ENCODE measurements around the gene MYO1C. TPM values are rescaled to one million over a fixed set of nuclear protein-coding genes. Genes with fewer than 3 reads are reported as not detected.
A peak's percentile ranks its signal among the peaks of the same experiment; 100 is the strongest.

The MYO1C gene
- total RNA-seq, 2 donors from 2014 or later = 10.6 to 32.2 TPM

GRCh38 chr17:1475321-1475854 is 17.1 kb downstream of the MYO1C start:
- ATAC-seq (no peak), DNase-seq (ENCODE audit: low spot score in 2 of 2) (no peak)
- Mint-ChIP-seq H3K27ac (no peak overlapping the region), H3K9me3 (no peaks in the 10 kb centered on the region), H3K36me3 (peaks cover 0 to 4% of the 10 kb centered on the region in 2 donors)

GRCh38 chr17:1474402-1475189 is 17.9 kb downstream of the MYO1C start:
- Mint-ChIP-seq H3K9me3 (no peaks in the 10 kb centered on the region), H3K27ac (no peak overlapping the region), H3K36me3 (peaks cover under 1 to 4% of the 10 kb centered on the region in 2 donors)
- DNase-seq (ENCODE audit: low spot score in 2 of 2) = no peak
- ATAC-seq = no peak

- Mint-ChIP-seq H3K36me3 (peaks cover 4 to 8% of the 10 kb centered on the region in 2 donors), H3K9me3 (peaks cover 0 to 1% of the 10 kb centered on the region in 2 donors), H3K27ac (no peak overlapping the region)
- DNase-seq (ENCODE audit: low spot score in 2 of 2) (no peak), ATAC-seq (peak; percentile 39 to 62)
Measured at GRCh38 chr17:1473841-1474240, 18.6 kb downstream of the MYO1C start.

DNA sequence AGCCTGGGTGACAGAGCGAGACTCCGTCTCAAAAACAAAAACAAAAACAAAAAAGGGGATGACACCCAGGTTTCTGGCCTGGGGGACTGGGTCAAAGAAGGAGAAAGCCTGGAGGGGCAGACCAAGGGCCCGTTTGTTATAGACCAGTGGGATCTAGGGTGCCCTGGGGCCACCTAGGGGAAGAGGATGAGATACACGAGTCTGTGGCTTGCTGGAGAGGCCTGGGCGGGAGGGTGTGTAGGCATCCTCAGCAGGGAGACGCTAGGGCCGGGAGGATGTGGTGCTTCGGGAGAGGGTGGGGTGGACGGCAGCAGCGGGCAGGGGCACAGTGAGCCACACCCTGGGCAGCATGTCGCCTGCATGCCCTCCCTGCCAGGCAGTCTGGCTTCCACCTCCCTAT is 19.3 kb downstream of the MYO1C start:
- no peak overlapping the region for H3K27ac Mint-ChIP-seq
- peaks cover 4 to 14% of the 10 kb centered on the region in 2 donors for H3K36me3 Mint-ChIP-seq
- peaks cover 0 to 4% of the 10 kb centered on the region in 2 donors for H3K9me3 Mint-ChIP-seq
- DNase-seq (ENCODE audit: low spot score in 2 of 2) (no peak), ATAC-seq (peak; percentile 39 to 63)

DNA sequence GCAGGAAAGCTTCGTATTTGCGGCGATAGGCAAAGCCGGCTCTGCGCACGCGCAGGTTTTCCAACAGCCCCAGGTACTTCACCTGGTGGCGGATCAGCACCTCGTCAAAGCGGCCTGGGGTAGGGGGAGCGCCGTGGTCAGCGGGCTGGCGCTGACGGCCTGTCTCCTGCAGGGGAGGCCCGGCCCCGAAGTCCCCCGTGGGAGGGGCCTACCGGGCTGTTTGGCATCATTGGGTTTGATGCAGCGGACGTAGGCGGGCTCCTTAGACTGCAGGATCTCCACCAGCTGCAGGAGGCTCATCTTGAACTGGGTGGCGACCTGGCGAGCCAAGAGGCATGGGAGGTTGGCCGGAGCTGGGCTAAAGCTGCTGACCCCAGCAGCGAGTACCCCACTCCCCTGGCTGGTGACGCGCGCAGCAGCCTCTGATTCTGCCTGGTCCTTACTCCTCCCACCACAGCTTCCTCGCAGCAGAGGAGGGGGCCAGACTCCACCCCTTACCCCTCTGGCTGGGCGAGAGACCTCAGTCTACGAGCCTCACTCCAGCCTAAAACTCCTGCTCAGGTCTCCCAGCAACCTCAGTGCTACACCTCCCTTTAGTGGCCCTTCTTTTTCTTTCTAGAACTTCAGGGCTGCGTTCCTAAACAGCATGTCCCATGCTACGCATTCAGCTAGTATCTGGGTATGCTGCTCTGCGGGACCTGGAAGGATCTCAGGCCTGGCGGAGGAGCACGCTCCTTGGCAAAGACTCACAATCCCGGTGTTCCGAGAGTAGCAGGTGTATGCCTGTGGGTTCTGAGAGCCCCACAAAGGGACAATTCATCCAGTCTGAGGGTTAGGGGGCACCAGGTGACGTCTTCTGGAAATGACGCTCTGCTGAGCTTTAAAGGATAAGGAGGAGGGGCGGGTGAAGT is 20.3 kb downstream of the MYO1C start:
- Mint-ChIP-seq H3K36me3 (peaks cover 0 to 14% of the 10 kb centered on the region in 2 donors), H3K9me3 (peaks cover 0 to 4% of the 10 kb centered on the region in 2 donors), H3K27ac (no peak overlapping the region)
- no peak for ATAC-seq
- no peak for DNase-seq (ENCODE audit: low spot score in 2 of 2)

DNA sequence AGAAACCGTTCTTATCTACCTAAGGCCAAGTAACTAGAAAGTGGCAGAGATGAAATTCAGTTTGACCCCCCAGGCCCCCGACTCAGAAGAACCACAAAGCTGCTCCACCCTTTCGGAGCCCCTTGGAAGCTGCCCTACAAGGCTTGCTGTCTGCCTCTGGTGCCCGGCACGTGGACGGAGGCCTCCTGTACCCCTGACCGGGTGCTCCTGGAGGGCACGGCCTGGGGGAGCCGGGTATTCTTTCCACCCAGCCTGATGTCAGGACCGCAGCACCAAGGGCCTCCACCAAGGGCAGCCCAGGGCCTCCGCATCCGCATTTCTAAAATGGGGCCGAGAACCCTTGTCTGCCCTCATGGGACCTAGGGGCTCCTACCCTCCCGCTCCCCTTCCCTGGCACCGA is 21.0 kb downstream of the MYO1C start:
- ATAC-seq = no peak
- H3K9me3 Mint-ChIP-seq = peaks cover 0 to 4% of the 10 kb centered on the region in 2 donors
- no peak for DNase-seq (ENCODE audit: low spot score in 2 of 2)
- H3K27ac Mint-ChIP-seq = no peak overlapping the region
- peaks cover 0 to 14% of the 10 kb centered on the region in 2 donors for H3K36me3 Mint-ChIP-seq

DNA sequence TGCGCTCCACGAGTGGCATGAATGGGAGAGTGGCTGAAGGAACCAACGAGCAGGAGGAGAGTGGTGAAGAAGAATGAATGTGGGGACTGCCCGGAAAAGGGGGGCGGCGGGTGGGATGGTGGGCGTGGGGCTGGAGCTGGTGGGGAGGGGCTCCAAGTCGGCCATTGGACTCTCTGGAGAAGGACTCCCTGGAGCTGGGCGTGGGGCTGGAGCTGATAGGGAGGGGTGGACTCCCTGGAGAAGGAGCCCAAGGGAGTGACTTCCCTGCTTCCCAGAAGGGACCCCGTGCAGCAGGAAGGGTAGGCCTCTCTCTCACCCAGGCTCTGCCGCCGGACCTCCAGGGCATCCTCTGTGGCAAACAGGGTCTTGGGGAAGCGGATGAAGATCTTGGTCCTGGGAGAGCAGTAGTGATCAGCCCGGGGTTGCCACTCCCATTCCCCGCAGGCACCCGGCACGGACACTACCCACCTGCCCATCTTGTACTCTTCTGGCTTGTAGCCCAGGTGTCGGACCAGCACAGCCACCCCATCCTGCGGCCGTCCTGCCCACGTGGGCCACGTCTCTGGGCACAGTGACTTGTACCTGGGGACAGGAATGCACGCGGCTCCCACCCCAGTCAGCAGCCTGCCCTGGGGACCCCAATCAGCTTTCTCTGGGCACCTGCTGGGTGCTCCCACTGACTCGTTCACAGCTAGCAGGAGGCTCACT is 21.6 kb downstream of the MYO1C start:
- ATAC-seq = no peak
- H3K9me3 Mint-ChIP-seq = peaks cover 0 to 4% of the 10 kb centered on the region in 2 donors
- H3K27ac Mint-ChIP-seq = no peak overlapping the region
- peaks cover 0 to 14% of the 10 kb centered on the region in 2 donors for H3K36me3 Mint-ChIP-seq
- DNase-seq (ENCODE audit: low spot score in 2 of 2) = no peak

GRCh38 chr17:1470071-1470754 is 22.3 kb downstream of the MYO1C start:
- DNase-seq (ENCODE audit: low spot score in 2 of 2) (no peak), ATAC-seq (no peak)
- H3K9me3 Mint-ChIP-seq = peaks cover 0 to 4% of the 10 kb centered on the region in 2 donors
- no peak overlapping the region for H3K27ac Mint-ChIP-seq
- H3K36me3 Mint-ChIP-seq = peaks cover 0 to 14% of the 10 kb centered on the region in 2 donors

GRCh38 chr17:1469231-1469852 is 23.1 kb downstream of the MYO1C start:
- ATAC-seq (no peak), DNase-seq (ENCODE audit: low spot score in 2 of 2) (no peak)
- Mint-ChIP-seq H3K9me3 (peaks cover 0 to 4% of the 10 kb centered on the region in 2 donors), H3K36me3 (peaks cover 0 to 14% of the 10 kb centered on the region in 2 donors), H3K27ac (no peak overlapping the region)

DNA sequence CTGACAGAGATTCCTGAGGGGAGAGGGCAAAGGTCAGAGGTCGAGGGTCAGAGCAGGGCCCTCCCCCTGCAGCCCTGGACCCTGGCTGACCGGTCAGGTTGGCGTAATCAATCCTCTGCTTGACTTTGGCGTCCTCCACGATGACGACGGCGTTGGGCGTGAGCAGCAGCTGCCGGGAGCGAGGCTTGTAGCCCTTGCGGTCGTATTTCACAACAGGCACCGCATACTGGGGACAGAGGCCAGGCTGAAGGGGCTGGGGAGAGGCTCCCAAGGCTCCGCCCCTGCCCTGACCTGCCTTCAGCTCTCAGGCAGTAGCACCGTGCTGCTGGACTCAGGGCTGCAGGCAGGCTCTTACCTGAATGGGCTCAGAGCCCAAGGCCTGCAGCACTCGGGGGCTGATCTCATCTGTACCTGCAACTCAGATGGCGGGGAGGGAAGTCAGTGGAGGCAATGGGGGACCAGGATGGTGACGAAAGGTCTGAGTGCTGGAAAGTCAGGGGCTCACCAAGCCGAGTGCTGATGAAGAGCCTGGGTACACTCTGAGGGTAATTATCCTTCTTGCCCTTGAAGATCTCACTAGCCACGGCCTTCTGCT is 24.5 kb downstream of the MYO1C start:
- Mint-ChIP-seq H3K9me3 (peaks cover 0 to 4% of the 10 kb centered on the region in 2 donors), H3K36me3 (peaks cover 0 to 17% of the 10 kb centered on the region in 2 donors), H3K27ac (no peak overlapping the region)
- no peak for DNase-seq (ENCODE audit: low spot score in 2 of 2)
- ATAC-seq = no peak

DNA sequence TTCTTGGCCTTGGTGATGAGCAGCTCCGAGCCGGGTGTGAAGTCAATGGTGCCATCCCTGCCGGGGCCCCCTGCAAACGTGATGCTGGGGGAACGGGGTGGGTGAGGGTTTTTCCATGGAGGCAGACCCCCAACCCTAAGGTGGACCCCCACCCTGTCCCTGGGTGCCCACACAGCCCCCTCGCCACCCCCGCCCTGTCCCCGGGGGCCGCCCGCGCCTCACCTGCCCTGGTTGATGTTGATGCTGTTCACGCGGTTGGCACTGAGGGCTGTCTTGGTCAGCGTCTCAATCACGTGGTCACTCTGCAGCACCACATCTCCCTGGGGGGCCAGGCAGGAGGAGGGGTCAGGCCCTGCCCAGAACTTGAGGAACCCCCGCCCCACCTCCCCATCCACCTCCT is 25.2 kb downstream of the MYO1C start:
- Mint-ChIP-seq H3K27ac (no peak overlapping the region), H3K36me3 (peaks cover 0 to 20% of the 10 kb centered on the region in 2 donors), H3K9me3 (peaks cover 0 to 4% of the 10 kb centered on the region in 2 donors)
- no peak for DNase-seq (ENCODE audit: low spot score in 2 of 2)
- no peak for ATAC-seq

DNA sequence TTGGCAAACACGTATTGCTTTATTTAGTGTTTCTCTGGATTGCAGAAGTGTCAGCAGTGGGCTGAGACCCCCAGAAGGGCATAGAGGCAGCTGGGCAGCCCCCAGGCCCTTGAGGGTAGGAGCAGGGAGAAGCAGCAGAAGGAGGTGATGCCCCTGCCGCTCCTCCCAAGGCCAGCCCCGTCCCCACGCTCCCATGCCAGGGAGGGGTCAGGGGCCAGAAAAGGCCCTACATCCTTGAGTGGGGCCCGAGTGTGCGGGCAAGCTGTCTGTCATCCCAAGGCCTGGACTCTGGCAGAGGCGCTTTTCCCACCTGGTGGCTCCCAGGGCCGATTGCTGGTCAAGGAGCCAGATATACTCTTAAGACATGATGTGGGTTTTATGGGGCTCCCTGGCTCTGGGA is 28.3 kb downstream of the MYO1C start:
- DNase-seq (ENCODE audit: low spot score in 2 of 2) (no peak), ATAC-seq (no peak)
- H3K9me3 Mint-ChIP-seq = peaks cover 0 to 4% of the 10 kb centered on the region in 2 donors
- H3K36me3 Mint-ChIP-seq = peaks cover 0 to 15% of the 10 kb centered on the region in 2 donors
- no peak overlapping the region for H3K27ac Mint-ChIP-seq

DNA sequence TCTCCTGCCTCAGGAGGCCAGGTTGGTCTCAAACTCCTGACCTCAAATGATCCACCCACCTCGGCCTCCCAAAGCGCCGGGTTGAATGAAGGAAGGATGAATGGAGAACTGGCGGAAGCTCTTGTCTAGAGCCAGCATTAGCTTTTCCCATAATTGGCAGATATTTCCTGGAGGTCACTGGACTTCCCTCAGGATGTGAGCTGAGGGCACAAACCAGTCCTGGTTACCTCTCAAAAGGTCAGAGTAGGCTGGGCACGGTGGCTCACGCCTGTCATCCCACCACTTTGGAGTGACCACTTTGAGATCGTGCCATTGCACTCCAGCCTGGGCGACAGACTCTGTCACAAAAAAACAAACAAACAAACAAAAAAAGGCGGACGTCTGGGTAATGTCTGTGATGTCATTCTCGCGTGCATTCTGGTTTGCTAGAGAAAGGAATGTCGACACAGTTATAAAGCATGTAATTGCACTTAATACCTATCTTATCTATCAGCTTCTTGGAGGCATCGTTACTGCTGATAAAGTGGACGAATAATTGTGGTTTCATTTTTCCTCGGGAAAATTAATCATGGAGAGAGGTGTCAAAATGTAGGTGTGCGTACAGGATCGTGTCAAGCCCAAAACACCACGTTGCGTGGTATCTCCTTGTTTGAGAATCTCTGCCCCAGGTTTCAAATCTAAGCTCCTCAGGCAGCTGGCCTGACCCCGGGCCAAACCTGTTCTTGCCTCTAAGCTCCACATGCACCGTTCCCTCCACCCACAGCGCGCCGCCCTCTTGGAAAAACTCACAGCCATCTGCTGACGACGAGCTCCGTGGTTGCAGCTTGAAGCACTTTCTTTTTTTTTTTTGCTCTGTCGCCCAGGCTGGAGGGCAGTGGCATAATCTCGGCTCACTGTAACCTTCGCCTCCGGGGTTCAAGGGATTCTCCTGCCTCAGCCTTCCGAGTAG is 30.0 kb downstream of the MYO1C start:
- ATAC-seq (peak in 1 of 2 donors; percentile 17), DNase-seq (ENCODE audit: low spot score in 2 of 2) (no peak)
- Mint-ChIP-seq H3K36me3 (peaks cover 0 to 6% of the 10 kb centered on the region in 2 donors), H3K9me3 (no peaks in the 10 kb centered on the region), H3K27ac (peak overlapping the region; percentile 66 to 92)

- DNase-seq (ENCODE audit: low spot score in 2 of 2) (no peak), ATAC-seq (no peak)
- Mint-ChIP-seq H3K27ac (no peak overlapping the region), H3K9me3 (no peaks in the 10 kb centered on the region), H3K36me3 (peaks cover 0 to 6% of the 10 kb centered on the region in 2 donors)
Measured at GRCh38 chr17:1461198-1461944, 31.1 kb downstream of the MYO1C start.

Measured in activated naive CD4-positive, alpha-beta T cell treated with anti-CD3 and anti-CD28 coated beads, Interleukin-2, amount 50 U/mL, for 72 hours (primary cell).